Measurements from ENCODE around the gene SPC24. TPM values are rescaled to one million over a fixed set of nuclear protein-coding genes. Genes with fewer than 3 reads are reported as not detected.

The SPC24 gene
- total RNA-seq, 1 experiment from 2014 or later, result 33.9 TPM

GRCh38 chr19:11171144-11171543 lies 15.6 kb upstream of the SPC24 start:
- no peaks in the 10 kb centered on the region for H3K9me2 ChIP-seq (ENCODE audit: insufficient read depth)
- intact Hi-C loops (cut with micrococcal nuclease), result no loop called here
- CTCF ChIA-PET, result no interaction called here
- no peaks in the 10 kb centered on the region for H3K9me3 ChIP-seq (ENCODE audit: control insufficient read depth in 1 of 2, insufficient read depth in 1 of 2, low read depth in 1 of 2, low read length in 2 of 2)
- no peak overlapping the region for H3K4me2 ChIP-seq (ENCODE audit: low read length)
- H2AFZ ChIP-seq (ENCODE audit: low read depth, low read length, poor library complexity, severe bottlenecking), result no peak overlapping the region
- no peak for TF ChIP-seq TCF7L2 (IDR thresholded peaks at IDR 0.05; ENCODE audit: borderline replicate concordance, extremely low read depth, insufficient read depth, insufficient read length)
- TF ChIP-seq ELF1 (IDR thresholded peaks at IDR 0.05; ENCODE audit: borderline replicate concordance, low read depth), result no peak
- no peak for TF ChIP-seq JUND (IDR thresholded peaks at IDR 0.05)
- TF ChIP-seq REST (IDR thresholded peaks at IDR 0.05; ENCODE audit: low read depth), result no peak
- TF ChIP-seq ZNF274 (IDR thresholded peaks at IDR 0.05; ENCODE audit: low read depth, low read length), result no peak
- TF ChIP-seq EZH2 (IDR thresholded peaks at IDR 0.05), result no peak
- no peak for TF ChIP-seq SP1 (IDR thresholded peaks at IDR 0.05; ENCODE audit: low read depth)
- no TSS peak for BruUV-seq (replicated peaks)
- RAD21 ChIA-PET (ENCODE audit: low non-redundant PET in 1 of 2, low total read pairs in 2 of 2, uncharacterized antibody in 2 of 2, unreplicated experiment in 2 of 2), result no interaction called here
- H3K36me3 ChIP-seq (ENCODE audit: control insufficient read depth in 1 of 2, insufficient read depth in 2 of 2, low read length in 2 of 2), result peaks cover 2 to 14% of the 10 kb centered on the region in 2 experiments; a peak in 2 of 4 replicates
- POLR2A ChIA-PET, result interaction anchor here (1.3 to 1.4 kb wide), 2 partner anchors 9 to 14 kb away, joined by 3 to 5 read pairs; no protein-coding TSS in a partner anchor
- DNase-seq (ENCODE audit: low read depth, low spot score) (no peak), ATAC-seq (no peak)
- no peak overlapping the region for H3K9ac ChIP-seq (ENCODE audit: low read length)
- no peaks in the 10 kb centered on the region for H3K27me3 ChIP-seq (ENCODE audit: insufficient read depth, low read length)
- no peak overlapping the region for H3K27ac ChIP-seq (ENCODE audit: low read depth, low read length)
- H4K20me1 ChIP-seq (ENCODE audit: insufficient read depth), result no peaks in the 10 kb centered on the region
- H3K79me2 ChIP-seq (ENCODE audit: insufficient read depth, low read length), result no peaks in the 10 kb centered on the region
- H3K4me3 ChIP-seq (replicated peaks in 1 of 2; ENCODE audit: low read depth in 1 of 2, low read length in 2 of 2), result no peak overlapping the region
- H3K4me1 ChIP-seq (ENCODE audit: control insufficient read depth in 1 of 2, insufficient read depth in 2 of 2, low read length in 2 of 2), result peaks cover 0 to 16% of the 10 kb centered on the region in 2 experiments; a peak in 1 of 4 replicates

Measured in HCT116 (cell line).